Parathyroid adenoma (tissue), 2 donors: ENCODE results near the gene PEX6.

Source experiments
- H2AFZ ChIP-seq: fragments of 300-600 bp; sonication (generic); one replicate; pipeline ENCODE4 v1.7.0; 2017; ENCODE audit warnings: antibody characterized with exemption, mild to moderate bottlenecking
- H3K27ac ChIP-seq: fragments of 300-600 bp; sonication (generic); one replicate; pipeline ENCODE4 v1.7.0; 2017
- H3K27me3 ChIP-seq: fragments of 300-600 bp; sonication (generic); one replicate; pipeline ENCODE4 v1.7.0; 2017; ENCODE audit warnings: low read length; ENCODE audit not compliant: control insufficient read depth, insufficient read depth
- H3K36me3 ChIP-seq: fragments of 300-600 bp; sonication (generic); one replicate; pipeline ENCODE4 v1.7.0; 2017; ENCODE audit warnings: low read length; ENCODE audit not compliant: control insufficient read depth, insufficient read depth
- H3K4me1 ChIP-seq: fragments of 300-600 bp; sonication (generic); one replicate; pipeline ENCODE4 v1.7.0; 2017; ENCODE audit warnings: control low read depth
- H3K4me2 ChIP-seq: fragments of 300-600 bp; sonication (generic); one replicate; pipeline ENCODE4 v1.7.0; 2017; ENCODE audit warnings: low read length
- H3K4me3 ChIP-seq: fragments of 300-600 bp; sonication (generic); one replicate; pipeline ENCODE4 v1.7.0; 2017; ENCODE audit warnings: low read depth, low read length
- H3K79me2 ChIP-seq: fragments of 300-600 bp; sonication (generic); one replicate; pipeline ENCODE4 v1.7.0; 2017; ENCODE audit warnings: control low read depth
- H3K9ac ChIP-seq: fragments of 300-600 bp; sonication (generic); one replicate; pipeline ENCODE4 v1.7.0; 2017; ENCODE audit warnings: mild to moderate bottlenecking
- H3K9me3 ChIP-seq: fragments of 300-600 bp; sonication (generic); one replicate; pipeline ENCODE4 v1.7.0; 2017; ENCODE audit warnings: low read length; ENCODE audit not compliant: control insufficient read depth
- CTCF ChIP-seq: fragments of 300-600 bp; sonication (generic); IDR thresholded peaks from one replicate; pipeline ENCODE4 v1.7.0; 2017; ENCODE audit warnings: antibody characterized with exemption, mild to moderate bottlenecking
- donor health status: primary hyperparathyroidism.

Gene PEX6

GRCh38 chr6:42969934-42970333, 9.0 kb downstream of the PEX6 start:
- TF ChIP-seq CTCF, result no peak
- no peak overlapping the region for H3K9ac ChIP-seq

GRCh38 chr6:42969431-42969830, 9.6 kb downstream of the PEX6 start:
- Histone ChIP-seq H3K27ac (no peak overlapping the region), H3K4me2 (no peak overlapping the region), H3K9ac (no peak overlapping the region), H3K4me3 (no peak overlapping the region), H3K27me3 (no peaks in the 10 kb centered on the region), H3K79me2 (no peaks in the 10 kb centered on the region), H2AFZ (no peak overlapping the region), H3K36me3 (no peaks in the 10 kb centered on the region), H3K4me1 (no peaks in the 10 kb centered on the region), H3K9me3 (no peaks in the 10 kb centered on the region)
- no peak for TF ChIP-seq CTCF

More at GRCh38 chr6:42969934-42970333, 9.0 kb downstream of the PEX6 start:
- Histone ChIP-seq H2AFZ (no peak overlapping the region), H3K4me3 (no peak overlapping the region), H3K27ac (no peak overlapping the region), H3K4me1 (no peaks in the 10 kb centered on the region), H3K27me3 (no peaks in the 10 kb centered on the region), H3K79me2 (no peaks in the 10 kb centered on the region), H3K4me2 (no peak overlapping the region), H3K9me3 (no peaks in the 10 kb centered on the region), H3K36me3 (no peaks in the 10 kb centered on the region)

DNA sequence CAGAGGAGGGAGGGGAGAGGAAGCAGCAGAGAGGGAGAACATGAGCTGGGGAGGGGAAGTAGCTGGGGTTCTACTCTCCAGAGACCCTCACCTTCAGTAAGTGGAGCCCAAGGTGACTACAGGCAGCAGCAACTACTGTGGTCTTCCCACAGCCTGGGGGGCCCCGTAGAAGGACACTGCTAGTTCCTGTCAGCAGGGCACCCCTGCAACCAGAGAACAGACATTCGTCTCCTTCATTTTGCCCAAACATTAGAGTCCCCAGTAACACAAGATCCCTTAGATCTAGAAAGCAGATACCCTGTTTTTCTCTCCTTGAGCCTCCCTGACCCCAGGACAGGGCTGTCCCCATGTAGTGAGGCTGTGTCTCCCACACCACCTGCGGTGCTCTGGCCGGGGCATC, 10.2 kb downstream of the PEX6 start:
- Histone ChIP-seq H3K4me3 (no peak overlapping the region), H2AFZ (no peak overlapping the region), H3K9me3 (no peaks in the 10 kb centered on the region), H3K79me2 (no peaks in the 10 kb centered on the region), H3K9ac (no peak overlapping the region), H3K36me3 (no peaks in the 10 kb centered on the region), H3K4me2 (no peak overlapping the region), H3K4me1 (no peaks in the 10 kb centered on the region), H3K27ac (no peak overlapping the region), H3K27me3 (no peaks in the 10 kb centered on the region)
- TF ChIP-seq CTCF, result no peak

DNA sequence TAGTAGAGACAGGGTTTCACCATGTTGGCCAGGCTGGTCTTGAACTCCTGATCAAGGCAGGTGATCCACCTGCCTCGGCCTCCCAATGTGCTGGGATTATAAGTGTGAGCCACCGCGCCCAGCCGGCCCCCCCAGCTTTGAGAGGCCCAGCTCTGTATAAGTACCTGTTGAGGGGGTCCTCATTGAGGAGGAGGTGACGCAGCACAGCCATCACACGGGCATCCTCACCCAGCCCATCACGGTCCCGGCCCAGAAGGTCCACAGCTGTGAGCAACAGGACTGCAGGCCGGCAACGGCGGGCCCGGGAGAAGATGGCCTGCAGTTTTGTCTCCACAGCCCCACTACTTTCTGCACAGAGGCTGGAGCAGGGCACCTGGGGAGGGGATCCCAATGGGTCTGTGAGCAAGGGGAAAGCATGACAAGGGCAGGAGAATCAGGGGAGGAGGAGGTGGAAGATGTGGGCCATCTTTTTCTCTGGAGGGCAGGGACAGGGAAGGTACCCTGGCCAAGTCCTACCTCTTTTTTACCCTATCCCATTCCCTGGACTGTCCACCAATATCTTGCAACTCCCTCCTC, 10.8 kb downstream of the PEX6 start:
- Histone ChIP-seq H3K9me3 (no peaks in the 10 kb centered on the region), H3K36me3 (no peaks in the 10 kb centered on the region), H3K79me2 (no peaks in the 10 kb centered on the region), H3K9ac (no peak overlapping the region), H3K27me3 (no peaks in the 10 kb centered on the region), H2AFZ (no peak overlapping the region), H3K4me3 (no peak overlapping the region), H3K4me2 (no peak overlapping the region), H3K4me1 (no peaks in the 10 kb centered on the region), H3K27ac (no peak overlapping the region)
- TF ChIP-seq CTCF, result no peak

DNA sequence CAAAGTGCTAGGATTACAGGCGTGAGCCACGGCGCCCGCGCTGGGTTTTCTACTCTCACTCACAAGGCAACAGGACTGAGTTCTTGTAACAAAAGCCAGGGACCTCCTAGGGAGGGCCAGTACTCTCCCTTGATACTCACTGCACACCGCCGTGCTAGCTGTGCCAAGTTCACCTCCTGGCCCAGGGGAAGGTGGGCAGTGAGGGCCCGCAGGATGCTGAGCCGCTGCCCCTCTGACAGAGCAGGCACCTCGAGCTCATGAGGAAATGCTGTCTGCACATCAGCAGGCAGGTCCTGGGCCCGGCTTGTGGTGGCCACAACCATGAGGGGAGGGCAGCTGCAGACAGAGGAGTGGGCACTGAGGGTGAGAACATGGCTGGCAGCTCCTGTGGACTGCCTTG, 11.8 kb downstream of the PEX6 start:
- Histone ChIP-seq H3K4me1 (no peaks in the 10 kb centered on the region), H3K79me2 (no peaks in the 10 kb centered on the region), H3K36me3 (no peaks in the 10 kb centered on the region), H3K9me3 (no peaks in the 10 kb centered on the region), H3K27me3 (no peaks in the 10 kb centered on the region), H3K27ac (no peak overlapping the region), H3K4me3 (no peak overlapping the region), H2AFZ (no peak overlapping the region), H3K4me2 (no peak overlapping the region), H3K9ac (no peak overlapping the region)
- TF ChIP-seq CTCF, result no peak
